HG02678 (cell line): ENCODE results near the gene GUK1.
A peak's percentile ranks its signal among the peaks of the same experiment; 100 is the strongest.

Source experiments
- ATAC-seq: cut with Tn5 transposase; IDR thresholded peaks from one replicate; pipeline ENCODE4 v1.9.1; 2021; ENCODE audit warnings: mild to moderate bottlenecking, moderate library complexity; ENCODE audit not compliant: unreplicated experiment

The GUK1 gene, protein sequence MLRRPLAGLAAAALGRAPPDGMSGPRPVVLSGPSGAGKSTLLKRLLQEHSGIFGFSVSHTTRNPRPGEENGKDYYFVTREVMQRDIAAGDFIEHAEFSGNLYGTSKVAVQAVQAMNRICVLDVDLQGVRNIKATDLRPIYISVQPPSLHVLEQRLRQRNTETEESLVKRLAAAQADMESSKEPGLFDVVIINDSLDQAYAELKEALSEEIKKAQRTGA

DNA sequence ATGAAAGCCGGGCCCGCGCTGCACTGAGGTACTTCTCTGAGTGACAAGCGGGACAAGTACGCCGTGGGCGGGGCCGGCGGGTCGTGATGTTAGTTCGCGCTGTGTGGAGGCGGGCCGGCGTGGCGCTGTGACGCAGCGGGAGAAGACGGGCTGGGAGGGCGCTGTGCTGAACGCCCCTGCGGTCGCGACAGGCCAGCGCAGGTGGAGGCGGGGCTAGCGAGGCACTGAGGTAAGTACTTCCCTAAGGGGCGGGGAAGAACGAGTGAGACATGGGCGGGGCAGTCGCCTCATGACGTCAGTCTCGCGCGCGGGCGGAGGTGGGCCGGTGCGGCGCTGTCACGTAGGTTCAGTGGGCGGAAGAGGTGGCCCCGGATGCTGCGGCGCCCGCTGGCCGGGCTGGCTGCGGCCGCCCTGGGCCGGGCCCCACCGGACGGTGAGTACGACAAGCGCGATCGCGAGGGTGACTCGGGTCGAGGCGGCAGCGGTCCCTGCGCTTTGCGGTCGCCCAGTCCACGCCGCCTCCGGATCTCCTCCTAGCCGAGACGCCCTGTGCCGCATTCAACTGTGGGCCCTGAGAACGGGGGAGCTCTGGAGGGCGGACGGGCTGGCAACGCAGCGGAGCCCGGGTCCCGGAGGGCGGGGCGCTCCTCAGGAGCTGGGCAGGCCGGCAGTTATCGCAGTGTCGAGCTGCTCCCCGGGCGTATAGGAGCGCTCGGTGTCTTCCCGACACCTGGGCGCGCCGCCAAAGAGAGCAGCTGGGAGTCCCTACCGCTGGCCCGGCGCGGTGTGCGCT lies at the start of gene GUK1:
Gene GUK1, plus strand, starts transcription at position 349 of the 793 bp plus-strand sequence. Its CDS starts 24 bp downstream, at position 373.
- ATAC-seq = peak; percentile 89

DNA sequence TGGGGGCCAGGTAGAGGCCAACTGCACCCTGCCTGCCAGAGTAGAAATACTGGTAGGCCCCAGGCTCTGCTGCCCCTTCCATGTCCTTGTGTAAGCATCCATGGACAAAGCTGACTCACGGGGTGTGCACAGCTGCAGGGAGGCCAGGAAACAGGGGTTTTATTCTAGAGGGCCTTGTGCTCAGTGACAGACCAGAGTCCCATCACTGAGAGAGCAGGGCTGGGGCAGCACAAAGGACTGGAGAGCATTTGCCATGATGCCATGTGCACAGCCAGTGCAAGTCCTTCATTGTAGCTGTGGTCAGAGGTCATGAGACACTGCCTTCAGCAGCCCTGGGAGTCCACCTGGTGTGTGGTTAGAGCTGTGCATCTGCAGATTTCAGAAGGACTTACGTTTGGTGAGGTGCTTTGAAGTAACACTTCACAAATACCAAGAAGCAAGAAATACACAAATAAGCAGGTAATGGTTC lies 49.4 kb upstream of the GUK1 start:
- ATAC-seq = peak; percentile 66

DNA sequence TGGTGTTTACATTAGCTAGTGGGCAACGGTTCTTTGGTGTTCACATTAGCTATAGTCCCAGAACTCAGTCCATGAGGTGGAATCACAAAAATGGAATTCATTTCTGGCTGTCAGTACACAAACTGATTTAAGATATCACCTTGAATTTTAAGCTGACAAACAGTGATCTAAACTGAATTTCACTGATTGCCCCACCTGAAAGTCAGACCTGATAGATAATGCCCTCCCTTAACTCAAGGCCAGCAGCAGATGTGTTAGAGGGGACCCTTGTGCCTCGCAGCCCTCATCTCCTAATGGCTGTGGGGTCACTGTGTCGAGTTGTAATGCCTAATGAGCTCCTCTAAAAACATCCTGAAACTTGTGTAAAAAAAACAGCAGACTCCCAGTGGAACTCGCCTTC lies 49.0 kb upstream of the GUK1 start:
- ATAC-seq = no peak

DNA sequence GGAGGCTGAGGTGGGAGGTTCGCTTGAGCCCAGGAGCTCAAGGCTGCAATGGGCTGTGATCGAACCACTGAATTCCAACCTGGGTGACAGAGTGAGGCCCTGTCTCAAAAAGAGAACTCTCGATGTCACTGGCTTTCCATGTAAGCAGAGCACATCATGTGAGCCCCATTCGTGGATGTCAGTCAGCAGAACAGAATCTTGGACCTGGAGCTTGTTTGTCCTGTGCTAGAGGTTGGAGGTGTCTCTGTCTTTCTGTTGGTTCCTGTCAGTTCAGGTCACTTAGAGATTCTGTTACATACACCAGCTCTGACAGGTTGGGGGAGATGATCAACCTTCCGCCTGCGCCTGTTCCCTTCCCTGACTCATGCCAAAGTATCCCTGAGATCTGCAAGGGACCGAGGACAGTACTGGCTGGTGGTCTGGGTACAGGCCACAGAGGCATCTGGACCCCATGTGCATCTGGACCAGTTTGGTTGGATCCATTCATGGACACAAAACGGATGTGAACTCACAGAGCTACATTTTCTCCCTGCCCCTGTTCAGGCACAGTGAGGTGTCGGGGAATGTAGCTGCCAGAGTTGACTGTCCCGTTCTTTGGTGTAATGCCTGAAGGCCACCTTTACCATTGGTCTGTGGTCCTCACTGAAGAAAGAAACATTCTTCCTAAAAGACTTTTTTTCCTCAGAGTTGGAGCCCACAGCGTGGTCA lies 47.6 kb upstream of the GUK1 start:
- no peak for ATAC-seq

DNA sequence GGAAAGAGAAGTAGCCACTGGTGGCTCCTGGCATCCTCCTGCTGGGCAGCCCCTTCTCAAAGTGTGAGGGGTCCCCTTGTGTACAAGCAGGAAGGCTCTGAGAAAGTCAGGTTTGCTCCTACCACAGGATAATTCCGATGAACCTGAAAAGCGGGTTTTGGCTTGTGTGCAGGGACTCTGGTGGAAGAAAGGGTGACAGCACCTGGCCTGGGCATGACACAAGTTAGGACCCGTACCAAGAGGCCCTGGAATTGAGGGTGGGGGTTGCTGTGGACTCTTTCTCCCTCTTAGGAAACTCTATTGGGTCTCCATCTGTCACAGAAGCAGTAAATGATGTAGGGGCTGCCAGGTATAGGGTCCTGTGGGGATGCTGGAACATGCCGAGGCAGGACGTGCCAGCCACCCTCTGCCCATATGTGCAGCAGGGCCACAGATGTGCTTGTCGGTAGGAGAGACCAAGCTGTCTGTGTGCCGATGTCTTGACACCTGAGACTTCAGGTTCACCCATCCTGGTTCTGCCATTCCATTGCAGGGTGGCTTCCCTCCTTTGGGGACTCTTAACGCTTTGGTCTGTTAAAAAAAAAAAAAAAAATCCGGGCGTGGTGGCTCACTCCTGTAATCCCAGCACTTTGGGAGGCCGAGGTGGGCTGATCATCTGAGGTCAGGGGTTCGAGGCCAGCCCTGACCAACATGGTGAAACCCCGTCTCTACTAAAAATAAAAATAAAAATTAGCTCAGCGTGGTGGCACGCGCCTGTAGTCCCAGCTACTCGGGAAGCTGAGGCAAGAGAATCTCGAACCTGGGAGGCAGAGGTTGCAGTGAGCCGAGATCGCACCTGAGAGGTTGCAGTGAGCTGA lies 46.8 kb upstream of the GUK1 start:
- no peak for ATAC-seq

DNA sequence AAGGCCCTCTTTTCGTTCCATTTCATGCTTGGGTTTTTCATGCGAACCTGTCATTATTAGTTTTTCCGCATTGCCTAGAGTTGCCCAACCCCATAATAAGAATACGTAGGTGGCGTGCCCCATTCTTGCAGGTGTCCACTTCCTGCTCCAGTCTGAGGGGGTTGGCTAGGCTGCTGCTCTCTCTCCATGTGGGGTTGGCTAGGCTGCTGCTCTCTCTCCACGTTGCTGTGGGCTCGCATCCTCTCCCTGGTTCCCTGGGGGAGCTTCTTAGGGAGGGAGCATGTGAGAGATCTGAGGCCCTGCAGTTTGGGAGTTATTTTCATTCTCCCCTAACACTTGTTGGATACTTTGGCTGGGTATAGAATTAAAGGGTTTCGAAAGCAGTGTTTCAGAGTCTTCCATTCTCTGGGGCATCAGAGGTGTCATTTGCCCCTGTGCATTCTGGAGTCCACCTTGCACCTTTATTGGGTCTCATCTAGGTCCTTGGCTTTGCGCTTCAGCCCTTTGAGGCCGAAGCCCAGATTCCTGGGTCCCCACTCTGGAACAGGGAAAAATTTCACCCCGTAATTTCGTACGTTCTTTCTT lies 45.6 kb upstream of the GUK1 start:
- ATAC-seq = no peak

DNA sequence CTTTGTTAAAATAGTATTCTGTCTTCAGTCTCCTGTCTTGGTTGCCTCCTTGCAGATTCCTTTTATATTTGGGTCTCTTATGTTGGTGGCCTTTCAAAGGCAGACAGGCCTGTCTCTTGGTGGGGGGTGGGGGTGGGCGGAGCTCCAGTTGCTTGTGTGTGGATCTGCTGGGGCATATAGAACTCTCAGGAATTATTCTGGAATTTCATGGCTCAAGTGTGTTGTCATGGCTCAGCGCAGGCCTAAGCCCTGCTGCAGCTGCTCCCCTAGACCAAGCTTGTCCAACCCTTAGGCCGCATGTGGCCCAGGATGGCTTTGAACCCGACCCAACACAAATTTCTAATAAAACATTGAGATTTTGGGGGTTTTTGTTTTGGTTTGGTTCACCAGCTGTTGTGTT lies 44.9 kb upstream of the GUK1 start:
- ATAC-seq = no peak

DNA sequence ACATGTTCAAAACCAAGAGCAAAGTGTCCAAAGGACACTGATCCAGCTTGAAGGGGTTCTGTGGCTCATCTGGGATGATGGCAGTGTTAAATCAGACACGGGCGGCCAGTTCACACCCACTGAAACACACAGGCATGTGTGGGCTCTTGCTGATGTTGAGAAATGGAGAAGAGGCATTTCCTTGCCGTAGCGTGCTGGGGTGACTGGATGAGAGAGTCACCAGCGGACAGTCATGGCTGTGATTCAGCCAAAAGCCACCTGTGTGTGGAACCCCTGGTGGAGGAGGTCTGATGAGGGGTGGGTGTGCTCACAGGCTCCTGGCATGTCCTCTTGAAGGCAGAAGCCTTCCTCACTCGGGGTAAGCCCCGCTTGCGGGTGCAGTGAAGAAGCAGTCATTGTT lies 44.1 kb upstream of the GUK1 start:
- no peak for ATAC-seq

DNA sequence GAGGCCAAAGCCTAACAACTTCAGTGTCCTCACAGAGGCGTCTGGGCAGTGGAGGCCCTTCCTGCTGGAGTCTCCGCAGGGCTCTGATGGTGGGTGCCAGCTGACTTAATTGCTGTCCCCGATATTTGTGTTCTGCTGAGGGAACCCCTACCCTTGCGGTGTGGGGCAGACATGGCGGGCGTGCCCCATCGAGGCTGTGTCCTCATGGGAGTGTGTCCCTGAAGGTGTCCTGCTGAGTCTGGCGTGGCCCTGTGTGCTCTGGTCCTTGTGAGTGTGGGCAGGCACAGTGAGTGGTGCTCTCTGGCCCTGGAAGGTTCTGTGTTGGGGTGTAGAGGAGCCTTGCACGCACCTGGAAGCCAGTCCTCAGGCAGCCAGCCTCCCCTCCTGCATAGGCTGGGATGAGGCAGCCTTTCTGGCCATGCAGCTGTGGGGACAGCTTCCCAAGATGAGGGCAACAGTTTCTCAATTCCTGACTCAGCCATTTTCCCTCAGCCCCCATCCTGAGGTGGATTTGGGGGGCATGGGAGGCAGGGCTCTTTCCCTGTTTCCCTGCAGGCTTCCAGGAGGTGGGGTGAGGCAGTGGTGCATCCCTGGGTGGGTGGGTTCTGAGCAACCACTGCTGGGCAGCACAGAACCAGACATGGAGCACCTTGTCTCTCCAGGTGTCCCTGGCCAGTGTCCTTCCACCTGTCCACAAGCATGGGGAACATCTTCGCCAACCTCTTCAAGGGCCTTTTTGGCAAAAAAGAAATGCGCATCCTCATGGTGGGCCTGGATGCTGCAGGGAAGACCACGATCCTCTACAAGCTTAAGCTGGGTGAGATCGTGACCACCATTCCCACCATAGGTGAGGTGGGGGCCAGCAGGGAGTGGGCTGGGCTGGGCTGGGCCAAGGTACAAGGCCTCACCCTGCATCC lies 43.4 kb upstream of the GUK1 start:
- ATAC-seq = no peak

DNA sequence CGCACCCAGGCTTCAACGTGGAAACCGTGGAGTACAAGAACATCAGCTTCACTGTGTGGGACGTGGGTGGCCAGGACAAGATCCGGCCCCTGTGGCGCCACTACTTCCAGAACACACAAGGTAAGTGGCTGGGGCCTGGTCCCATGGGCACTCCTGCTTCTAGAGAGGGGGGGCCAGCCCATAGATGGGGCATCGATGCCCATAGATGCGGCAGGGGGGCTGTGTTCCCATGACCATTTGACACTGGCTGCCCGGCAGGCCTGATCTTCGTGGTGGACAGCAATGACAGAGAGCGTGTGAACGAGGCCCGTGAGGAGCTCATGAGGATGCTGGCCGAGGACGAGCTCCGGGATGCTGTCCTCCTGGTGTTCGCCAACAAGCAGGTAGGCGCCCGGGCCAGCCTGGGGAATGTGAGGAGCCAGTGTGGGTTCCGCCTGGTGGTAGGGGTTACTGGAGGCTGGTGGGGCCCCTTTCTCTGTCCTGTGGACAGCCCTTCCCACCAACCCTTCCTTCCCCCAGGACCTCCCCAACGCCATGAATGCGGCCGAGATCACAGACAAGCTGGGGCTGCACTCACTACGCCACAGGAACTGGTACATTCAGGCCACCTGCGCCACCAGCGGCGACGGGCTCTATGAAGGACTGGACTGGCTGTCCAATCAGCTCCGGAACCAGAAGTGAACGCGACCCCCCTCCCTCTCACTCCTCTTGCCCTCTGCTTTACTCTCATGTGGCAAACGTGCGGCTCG lies 42.6 kb upstream of the GUK1 start:
- ATAC-seq = no peak

DNA sequence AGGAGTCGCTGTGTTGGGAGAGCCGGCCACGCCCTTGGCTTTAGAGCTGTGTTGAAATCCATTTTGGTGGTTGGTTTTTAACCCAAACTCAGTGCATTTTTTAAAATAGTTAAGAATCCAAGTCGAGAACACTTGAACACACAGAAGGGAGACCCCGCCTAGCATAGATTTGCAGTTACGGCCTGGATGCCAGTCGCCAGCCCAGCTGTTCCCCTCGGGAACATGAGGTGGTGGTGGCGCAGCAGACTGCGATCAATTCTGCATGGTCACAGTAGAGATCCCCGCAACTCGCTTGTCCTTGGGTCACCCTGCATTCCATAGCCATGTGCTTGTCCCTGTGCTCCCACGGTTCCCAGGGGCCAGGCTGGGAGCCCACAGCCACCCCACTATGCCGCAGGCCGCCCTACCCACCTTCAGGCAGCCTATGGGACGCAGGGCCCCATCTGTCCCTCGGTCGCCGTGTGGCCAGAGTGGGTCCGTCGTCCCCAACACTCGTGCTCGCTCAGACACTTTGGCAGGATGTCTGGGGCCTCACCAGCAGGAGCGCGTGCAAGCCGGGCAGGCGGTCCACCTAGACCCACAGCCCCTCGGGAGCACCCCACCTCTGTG lies 41.7 kb upstream of the GUK1 start:
- no peak for ATAC-seq

DNA sequence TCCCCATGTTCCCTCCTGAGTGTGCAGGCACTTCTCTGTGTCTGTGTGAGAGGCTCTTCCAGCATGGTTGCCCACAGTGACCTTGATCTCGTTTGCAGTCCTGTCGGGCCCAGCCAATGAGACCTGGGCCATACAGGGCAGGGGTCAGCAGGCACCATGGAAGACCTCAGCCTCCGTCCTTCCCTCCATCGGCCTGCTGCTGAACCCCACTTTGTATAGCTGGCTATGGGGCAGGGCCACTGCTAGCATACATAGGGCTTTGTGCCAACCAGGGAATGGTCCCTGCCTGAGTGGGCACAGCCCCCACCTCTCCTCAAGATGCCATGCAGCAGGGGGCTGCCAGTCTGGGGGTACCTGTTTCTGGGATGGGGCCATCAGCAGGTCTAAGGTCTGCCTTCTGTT lies 40.7 kb upstream of the GUK1 start:
- ATAC-seq = no peak

DNA sequence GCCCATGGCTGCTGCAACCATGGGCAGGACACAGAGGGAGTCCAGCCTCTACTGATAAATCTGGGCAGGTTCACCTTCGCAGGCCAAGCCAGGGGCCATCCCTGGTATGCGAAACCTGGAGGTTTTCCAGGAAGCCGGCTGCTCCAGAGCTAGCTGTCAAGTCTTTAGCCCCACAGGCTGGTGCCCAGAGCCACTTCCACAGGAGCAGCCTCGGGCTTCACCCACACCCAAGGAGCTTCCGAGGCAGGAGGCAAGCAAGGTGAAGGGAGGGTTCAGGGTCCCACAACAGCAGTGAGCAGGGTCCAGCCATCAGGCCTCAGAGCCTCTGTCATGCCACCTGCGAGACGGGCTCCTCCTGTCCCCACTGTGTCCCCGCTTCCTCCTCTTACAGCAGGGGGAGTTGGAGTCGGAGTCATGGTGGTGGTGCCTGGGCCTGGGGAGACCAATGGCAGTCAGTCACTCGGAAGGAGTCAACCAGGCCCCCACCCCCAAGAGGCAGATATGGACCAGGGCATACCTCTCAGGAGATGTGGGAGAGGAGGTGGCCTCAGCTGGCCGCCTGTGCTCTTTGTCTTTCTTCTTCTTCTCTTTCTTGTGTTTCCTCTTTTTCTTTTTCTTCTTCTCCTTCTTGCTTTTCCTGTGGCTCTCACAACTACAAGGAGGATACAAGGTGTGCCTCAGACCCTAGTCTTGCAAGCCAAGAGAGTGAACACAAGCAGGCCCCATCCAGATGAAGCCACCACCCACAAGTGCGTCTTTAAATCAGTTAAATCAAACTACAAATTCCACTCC lies 39.1 kb upstream of the GUK1 start:
- ATAC-seq = no peak

DNA sequence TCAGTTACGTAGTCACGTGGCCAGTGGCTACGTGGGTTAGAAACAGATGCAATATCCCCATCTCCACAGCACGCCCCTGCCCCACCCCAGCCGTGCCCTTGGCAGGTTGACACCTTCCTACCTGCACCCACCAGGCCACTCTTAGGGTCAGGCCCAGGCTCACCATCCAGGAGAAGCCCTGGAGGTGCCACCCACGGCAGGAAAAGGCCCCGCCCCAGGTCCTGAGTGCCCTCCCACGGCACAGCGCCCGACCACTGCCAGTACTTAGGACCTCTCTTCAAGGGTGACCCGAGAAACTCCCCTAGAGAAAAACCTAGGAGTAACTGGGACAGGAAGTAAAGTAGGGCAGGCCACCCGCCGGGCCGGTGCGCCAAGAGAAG lies 38.5 kb upstream of the GUK1 start:
- ATAC-seq = no peak

DNA sequence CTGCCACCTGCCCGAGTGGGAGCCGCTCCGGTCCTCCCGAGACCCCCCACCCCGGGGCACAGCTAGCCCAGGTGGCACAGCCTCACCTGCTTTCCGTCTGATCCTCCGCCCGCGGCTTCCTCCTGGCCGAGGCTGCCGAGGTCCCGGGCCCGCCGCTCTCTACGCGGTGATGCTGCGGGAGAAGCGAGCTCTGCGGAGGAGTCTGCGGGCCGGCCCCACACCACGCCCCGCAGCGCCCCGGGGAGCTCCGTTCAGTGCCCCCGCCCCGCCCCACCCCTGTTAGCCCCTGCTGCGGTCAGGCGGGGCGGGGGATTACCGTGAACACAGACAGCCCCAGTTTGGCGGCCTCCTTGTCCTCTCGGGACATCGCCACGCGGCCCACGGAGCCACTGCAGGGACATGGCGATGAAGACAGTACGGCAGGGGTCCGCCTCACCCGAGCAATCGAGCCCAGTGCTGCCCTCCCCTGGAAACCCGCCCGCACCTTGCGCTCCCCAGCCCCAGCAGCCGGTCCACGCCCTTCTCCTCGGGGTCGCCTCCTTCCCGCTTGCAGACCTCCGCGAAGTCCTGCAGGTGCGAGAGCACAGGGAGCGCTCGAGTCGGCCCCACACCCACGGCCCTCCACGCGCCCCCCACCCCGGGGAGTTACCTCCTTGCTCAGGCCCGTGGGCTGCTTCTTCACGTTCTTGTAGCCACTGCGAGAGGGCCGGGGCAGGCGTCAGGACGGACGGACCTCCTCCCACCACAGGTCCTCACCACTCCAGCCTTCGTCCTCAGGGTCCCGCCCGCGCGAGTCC lies 37.9 kb upstream of the GUK1 start:
- ATAC-seq = peak; percentile 15

DNA sequence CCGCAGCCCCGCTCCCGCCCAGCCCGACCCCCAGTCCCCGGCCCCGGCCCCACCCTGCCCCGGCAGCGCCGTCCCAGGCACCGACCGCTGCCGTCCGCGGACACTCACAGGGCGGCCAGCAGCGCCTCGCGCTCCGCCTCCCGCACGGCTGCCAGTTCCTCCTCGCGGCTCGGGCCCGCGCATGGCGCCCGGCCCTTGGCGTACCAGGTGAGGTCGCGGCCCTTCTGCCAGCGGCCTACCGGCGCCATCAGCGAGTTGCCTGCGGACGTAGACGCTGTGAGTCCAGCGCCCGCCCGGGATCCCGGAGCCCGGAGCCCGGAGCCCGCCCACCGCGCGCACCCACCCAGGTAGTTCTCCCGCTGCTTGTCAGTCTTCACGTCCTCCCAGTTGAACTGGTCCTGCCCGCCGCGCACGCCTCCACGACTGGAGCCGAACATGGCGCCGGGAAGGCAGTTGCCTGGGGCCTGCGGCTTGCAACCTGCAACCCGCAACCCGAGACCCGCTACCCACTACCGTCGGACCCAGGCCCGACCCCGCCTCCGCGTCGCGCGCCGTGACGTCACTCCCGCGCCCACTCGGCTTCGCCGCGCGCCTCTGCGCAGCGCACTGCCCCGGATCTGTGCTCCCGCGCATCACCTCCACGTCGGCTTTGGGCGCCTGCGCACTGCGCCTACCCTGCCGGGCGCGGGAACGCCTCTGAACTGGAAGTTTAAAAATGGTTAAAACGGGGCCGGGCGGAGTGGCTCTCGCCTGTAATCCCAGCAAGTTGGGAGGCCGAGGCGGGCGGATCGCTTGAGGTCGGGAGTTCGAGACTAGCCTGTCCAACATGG lies 37.1 kb upstream of the GUK1 start, which contains the start of gene C1orf35:
Gene C1orf35, minus strand, starts transcription at position 535 of the 830 bp plus-strand sequence. Its CDS starts 98 bp downstream, at position 437.
- peak; percentile 76 for ATAC-seq
